OCI-M1 (cell line): ENCODE data around the gene ZNF765.
"Not testable (repeated sequence)": the region's sequence is repeated elsewhere in the genome, so short reads cannot be mapped to it uniquely, and the experiment has no call there.

ENCODE experiments used
- DNase-seq: peaks from one replicate; lab custom pipeline; 2025; lab: John Stamatoyannopoulos, UW

The ZNF765 gene

GRCh38 chr19:53422551-53422950 lies 27.6 kb downstream of the ZNF765 start:
- DNase-seq: no peak

GRCh38 chr19:53423074-53423473 lies 28.1 kb downstream of the ZNF765 start:
- not testable (repeated sequence) for DNase-seq

- DNase-seq: peak; percentile 8
Observed at GRCh38 chr19:53423680-53424079, 28.7 kb downstream of the ZNF765 start.

GRCh38 chr19:53424968-53425597 lies 30.1 kb downstream of the ZNF765 start:
- peak; percentile 86 for DNase-seq

- peak; percentile 97 for DNase-seq
Observed at GRCh38 chr19:53431399-53432087, 36.6 kb downstream of the ZNF765 start, which contains the start of gene ZNF761. Gene ZNF761 (plus strand): TSS chr19:53431984. CDS start chr19:53447269, 15,285 bp downstream.

GRCh38 chr19:53432088-53432661 lies 37.2 kb downstream of the ZNF765 start:
- peak; percentile 56 for DNase-seq

- DNase-seq: not testable (repeated sequence)
Observed at GRCh38 chr19:53443809-53444208, 48.9 kb downstream of the ZNF765 start.

- DNase-seq: not testable (repeated sequence)
Observed at GRCh38 chr19:53447196-53447595, 52.2 kb downstream of the ZNF765 start.

- no peak for DNase-seq
Observed at GRCh38 chr19:53455828-53456227, 60.9 kb downstream of the ZNF765 start.

GRCh38 chr19:53460131-53460721 lies 65.3 kb downstream of the ZNF765 start:
- DNase-seq: not testable (repeated sequence)

GRCh38 chr19:53461866-53462265 lies 66.9 kb downstream of the ZNF765 start:
- DNase-seq: no peak

- no peak for DNase-seq
Observed at GRCh38 chr19:53462861-53463260, 67.9 kb downstream of the ZNF765 start.

GRCh38 chr19:53463263-53463662 lies 68.3 kb downstream of the ZNF765 start:
- DNase-seq: no peak

GRCh38 chr19:53466726-53467484 lies 72.0 kb downstream of the ZNF765 start:
- no peak for DNase-seq

GRCh38 chr19:53467485-53468262 lies 72.7 kb downstream of the ZNF765 start, which contains the start of gene ZNF813:
Gene ZNF813 (plus strand): TSS chr19:53467733. CDS start chr19:53483823, 16,090 bp downstream.
- peak; percentile 96 for DNase-seq

- peak; percentile 74 for DNase-seq
Observed at GRCh38 chr19:53468628-53469027, 73.7 kb downstream of the ZNF765 start.

- no peak for DNase-seq
Observed at GRCh38 chr19:53471916-53472315, 77.0 kb downstream of the ZNF765 start.

- not testable (repeated sequence) for DNase-seq
Observed at GRCh38 chr19:53474832-53475231, 79.9 kb downstream of the ZNF765 start.

- DNase-seq: not testable (repeated sequence)
Observed at GRCh38 chr19:53475470-53475869, 80.5 kb downstream of the ZNF765 start.
